Right lobe of liver (tissue), 4 donors: Measurements from ENCODE around the gene SSC4D.

Experiments used
- CTCF ChIP-seq, 4 donors: fragments of 200-600 bp in 3 of 4; fragments of 450-650 bp in 1 of 4; IDR thresholded peaks; one replicate each; pipeline versions ENCODE4 v1.5.1 to v1.8.0; 2016 to 2022; ENCODE audit warnings: antibody characterized with exemption in 4 of 4, mild to moderate bottlenecking in 2 of 4
- POLR2A ChIP-seq: fragments of 450-650 bp; IDR thresholded peaks from one replicate; pipeline ENCODE4 v1.6.1; 2017; ENCODE audit warnings: antibody characterized with exemption, mild to moderate bottlenecking
- donor health status: DM: no; HTN: no; CAD: no.
- donor health status: DM: no; HTN: no; CAD: no.
- donor health status: DM: no; HTN: yes; CAD: no.

GRCh38 chr7:76405738-76406137, 3.8 kb downstream of the SSC4D start:
- no peak for TF ChIP-seq CTCF (IDR thresholded peaks at IDR 0.05)
- TF ChIP-seq POLR2A = no peak
